AG04450 (cell line): ENCODE results near the gene EFTUD2. TPM values are rescaled to one million over a fixed set of nuclear protein-coding genes. Genes with fewer than 3 reads are reported as not detected.
A peak's percentile ranks its signal among the peaks of the same experiment; 100 is the strongest.

Source experiments
- CTCF ChIA-PET: fragments of 300-600, 350-600 bp; formaldehyde crosslinking; extraction: SDS; loops from one replicate; lab custom pipeline; 2022; ENCODE audit warnings: antibody characterized with exemption, inconsistent platforms; lab: Charles Lee
- POLR2A ChIA-PET: fragments of 350-600 bp; formaldehyde crosslinking; extraction: SDS; loops from one replicate; lab custom pipeline; 2021; ENCODE audit warnings: antibody characterized with exemption, inconsistent platforms; lab: Yijun Ruan, JAX
- DNase-seq: peaks from one replicate; pipeline ENCODE4 v3.0.0-alpha.2; 2011; ENCODE audit warnings: low read depth, low spot score
- H3K27ac ChIP-seq: one replicate; pipeline ENCODE4 v1.5.1; 2012; ENCODE audit warnings: low read depth, low read length, control low read depth
- H3K27me3 ChIP-seq: one replicate; pipeline ENCODE4 v1.6.0; 2012; ENCODE audit warnings: low read length; ENCODE audit not compliant: control insufficient read depth, insufficient read depth
- H3K4me3 ChIP-seq: 2 replicates; pipeline ENCODE4 v1.5.1; 2011; ENCODE audit warnings: mild to moderate bottlenecking, low read depth, low read length, control low read depth
- H3K9me3 ChIP-seq: 2 replicates; pipeline ENCODE4 v1.5.1; 2012; ENCODE audit warnings: low read length; ENCODE audit not compliant: control insufficient read depth, insufficient read depth
- polyA plus RNA-seq: library from polyadenylated mRNA; depleted of rRNA; stranded (reverse); fragments of >200 nt; gene quantifications from 2 replicates; pipeline ENCODE4 v1.2.3, GENCODE V29; 2011
- TF ChIP-seq, protein P1 (sequence below): IDR thresholded peaks from 2 replicates; pipeline ENCODE4 v1.5.1; 2011; ENCODE audit warnings: low read depth, low read length, control low read depth, inconsistent platforms

EFTUD2 gene
- polyA plus RNA-seq, 1 experiment, result 147 TPM

DNA sequence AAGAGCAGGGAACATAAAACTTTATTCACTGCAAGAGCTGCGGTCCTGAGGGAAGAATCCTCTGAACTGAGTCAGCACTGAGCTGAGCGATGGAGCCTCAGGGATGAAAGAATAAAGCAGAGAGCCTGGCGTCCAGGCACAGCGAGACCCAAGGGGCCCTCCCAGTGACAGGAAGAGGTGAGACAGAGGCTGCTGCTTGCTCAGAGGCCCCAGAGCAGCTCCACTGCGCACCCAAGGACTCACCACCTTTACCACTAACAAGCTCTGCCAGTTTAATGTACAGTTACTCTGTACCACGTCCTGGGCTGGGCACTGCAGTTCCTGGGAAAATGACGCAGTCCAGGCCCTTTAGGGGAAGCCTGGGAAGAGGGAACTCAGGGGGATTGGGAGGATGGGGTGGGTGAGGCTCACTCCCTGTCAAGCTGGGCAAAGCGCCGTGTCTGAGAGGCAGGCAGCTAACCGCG, 10.5 kb upstream of the EFTUD2 start:
- ChIA-PET CTCF (interaction anchor here (0.8 to 3.6 kb wide), 7 partner anchors 9 to 226 kb away, joined by 3 to 24 read pairs (median 8); partner anchors contain the start of gene ACBD4), POLR2A (interaction anchor here (0.6 to 2.5 kb wide), 5 partner anchors 10 to 176 kb away, joined by 3 to 9 read pairs (median 3); partner anchors contain the start of gene EFTUD2)
- DNase-seq, result peak; percentile 20
- TF ChIP-seq, protein P1, sequence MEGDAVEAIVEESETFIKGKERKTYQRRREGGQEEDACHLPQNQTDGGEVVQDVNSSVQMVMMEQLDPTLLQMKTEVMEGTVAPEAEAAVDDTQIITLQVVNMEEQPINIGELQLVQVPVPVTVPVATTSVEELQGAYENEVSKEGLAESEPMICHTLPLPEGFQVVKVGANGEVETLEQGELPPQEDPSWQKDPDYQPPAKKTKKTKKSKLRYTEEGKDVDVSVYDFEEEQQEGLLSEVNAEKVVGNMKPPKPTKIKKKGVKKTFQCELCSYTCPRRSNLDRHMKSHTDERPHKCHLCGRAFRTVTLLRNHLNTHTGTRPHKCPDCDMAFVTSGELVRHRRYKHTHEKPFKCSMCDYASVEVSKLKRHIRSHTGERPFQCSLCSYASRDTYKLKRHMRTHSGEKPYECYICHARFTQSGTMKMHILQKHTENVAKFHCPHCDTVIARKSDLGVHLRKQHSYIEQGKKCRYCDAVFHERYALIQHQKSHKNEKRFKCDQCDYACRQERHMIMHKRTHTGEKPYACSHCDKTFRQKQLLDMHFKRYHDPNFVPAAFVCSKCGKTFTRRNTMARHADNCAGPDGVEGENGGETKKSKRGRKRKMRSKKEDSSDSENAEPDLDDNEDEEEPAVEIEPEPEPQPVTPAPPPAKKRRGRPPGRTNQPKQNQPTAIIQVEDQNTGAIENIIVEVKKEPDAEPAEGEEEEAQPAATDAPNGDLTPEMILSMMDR, result no peak
- H3K27ac ChIP-seq, result peak overlapping the region; percentile 24
- no peaks in the 10 kb centered on the region; the same call in 1 of the 2 replicates for H3K9me3 ChIP-seq
- no peak overlapping the region for H3K4me3 ChIP-seq
- peaks cover 12% of the 10 kb centered on the region for H3K27me3 ChIP-seq

DNA sequence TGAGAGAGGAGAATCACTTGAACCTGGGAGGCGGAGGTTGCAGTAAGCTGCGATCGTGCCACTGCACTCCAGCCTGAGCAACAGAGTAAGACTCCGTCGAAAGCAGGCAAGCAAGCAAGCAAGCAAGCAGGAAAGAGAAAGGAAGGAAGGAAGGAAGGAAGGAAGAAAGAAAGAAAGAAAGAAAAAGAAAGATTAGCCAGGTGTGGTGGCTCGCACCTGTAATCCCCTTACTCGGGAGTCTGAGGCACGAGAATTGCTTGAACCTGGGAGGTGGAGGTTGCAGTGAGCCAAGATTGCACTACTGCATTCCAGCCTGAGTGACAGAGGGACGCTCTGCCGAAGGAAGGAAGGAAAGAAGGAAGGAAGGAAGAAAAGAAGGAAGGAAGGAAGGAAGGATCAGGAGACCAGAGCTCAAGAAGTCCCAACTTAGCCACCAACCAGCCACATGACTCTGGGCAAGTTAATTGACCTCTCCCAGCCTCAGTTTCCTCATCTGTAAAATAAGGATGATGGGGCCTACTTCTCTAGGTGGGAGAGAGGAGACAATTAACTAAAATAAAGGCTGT, 9.6 kb upstream of the EFTUD2 start:
- no peak overlapping the region for H3K4me3 ChIP-seq
- ChIA-PET POLR2A (interaction anchor here (0.8 to 2.5 kb wide), 3 partner anchors 10 to 123 kb away, joined by 3 to 9 read pairs (median 3); partner anchors contain the start of gene EFTUD2), CTCF (interaction anchor here (0.5 to 3.6 kb wide), 4 partner anchors 12 to 226 kb away, joined by 3 to 24 read pairs (median 13); partner anchors contain the start of gene ACBD4)
- no peaks in the 10 kb centered on the region; the same call in 1 of the 2 replicates for H3K9me3 ChIP-seq
- TF ChIP-seq, protein P1, result no peak
- no peak overlapping the region for H3K27ac ChIP-seq
- DNase-seq, result no peak
- H3K27me3 ChIP-seq, result peaks cover 10% of the 10 kb centered on the region

DNA sequence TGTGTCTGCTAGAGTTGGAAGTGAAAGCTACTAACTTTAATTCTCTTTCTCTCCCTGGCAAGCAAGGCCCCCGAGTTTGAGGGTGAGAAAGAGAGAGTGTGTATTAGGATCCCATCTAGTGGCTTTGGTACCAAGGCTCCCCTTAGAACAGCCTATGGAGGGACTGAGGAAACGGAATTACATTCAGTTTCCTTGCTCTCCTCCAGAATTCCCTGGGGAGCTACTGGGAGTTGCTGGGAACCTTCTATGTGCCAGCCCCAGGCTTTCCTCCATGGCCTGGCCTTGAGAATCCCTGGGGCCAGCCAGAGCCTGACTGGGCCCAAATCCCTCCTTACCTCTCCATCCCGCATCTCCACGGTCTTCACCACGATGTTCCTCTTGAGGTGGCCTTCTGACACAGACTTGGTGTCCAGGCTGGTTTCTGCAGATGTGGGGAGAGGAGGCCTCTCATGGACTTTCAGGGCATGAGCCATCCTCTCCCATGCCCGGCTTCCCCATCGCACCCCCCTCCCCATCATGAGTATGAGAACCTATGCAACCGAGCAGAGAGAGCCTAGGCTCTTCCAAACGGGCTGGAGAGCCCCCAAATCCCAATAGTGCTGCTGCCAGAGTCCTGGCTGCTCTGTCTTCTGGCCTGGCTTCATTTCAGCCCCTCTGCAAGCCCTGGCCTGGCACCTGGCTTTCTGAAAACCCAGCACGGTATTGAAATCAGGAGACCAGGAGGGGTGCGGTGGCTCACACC, 8.7 kb upstream of the EFTUD2 start:
- Histone ChIP-seq H3K27me3 (peaks cover 4% of the 10 kb centered on the region), H3K9me3 (no peaks in the 10 kb centered on the region; the same call in 1 of the 2 replicates), H3K4me3 (no peak overlapping the region), H3K27ac (no peak overlapping the region)
- no peak for DNase-seq
- CTCF ChIA-PET, result interaction anchor here (0.8 to 2.0 kb wide), 3 partner anchors 12 to 289 kb away, joined by 3 to 6 read pairs (median 4); partner anchors contain the start of gene ACBD4
- POLR2A ChIA-PET, result no interaction called here
- TF ChIP-seq, protein P1, result no peak

DNA sequence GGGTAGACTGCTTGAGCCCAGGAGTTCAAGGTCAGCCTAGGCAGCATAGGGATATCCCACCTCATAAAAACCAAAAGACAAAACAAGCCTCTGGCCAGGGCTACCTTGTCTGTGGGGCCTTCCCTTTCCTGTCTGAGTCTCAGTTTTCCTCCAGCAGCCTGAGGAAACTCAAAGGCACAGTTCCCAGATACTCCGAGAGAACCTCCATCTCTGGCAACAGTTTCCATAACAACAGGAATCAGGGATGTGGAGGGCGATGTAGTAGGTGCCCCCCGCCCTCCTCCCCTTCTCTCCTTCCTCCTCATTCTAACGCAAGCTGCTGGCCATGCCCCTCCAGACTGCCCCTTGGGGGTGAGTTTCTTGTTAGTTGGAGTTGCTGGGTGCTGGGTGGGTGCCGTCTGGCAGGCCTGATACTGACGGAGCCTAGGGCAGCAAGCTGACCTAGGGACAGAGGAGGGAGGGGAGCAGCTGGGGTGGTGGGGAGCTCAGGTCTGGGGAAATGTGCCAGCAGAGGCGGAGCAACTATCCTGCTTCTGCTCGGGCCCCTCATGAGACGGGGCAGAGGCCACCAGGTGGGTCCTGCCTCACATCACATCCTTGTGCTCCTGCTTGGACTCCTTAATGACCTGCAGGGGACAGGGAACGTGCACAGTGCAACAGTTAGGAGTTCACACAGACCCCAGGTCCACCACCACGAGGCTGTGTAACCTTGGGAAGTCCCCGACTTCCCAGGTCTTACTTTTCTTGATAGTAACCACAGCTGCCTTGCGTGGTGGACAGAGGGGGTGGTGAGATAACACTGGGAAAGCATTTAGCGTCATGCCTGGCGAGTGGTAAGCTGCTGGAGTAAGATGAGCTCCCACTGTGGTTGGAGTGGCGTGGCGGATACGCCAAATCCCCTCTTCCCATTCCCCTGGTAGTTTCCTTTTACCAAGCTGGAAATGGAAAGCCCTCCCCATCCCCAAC, 7.8 kb upstream of the EFTUD2 start:
- POLR2A ChIA-PET, result no interaction called here
- CTCF ChIA-PET, result interaction anchor here (0.8 to 2.0 kb wide), 3 partner anchors 13 to 290 kb away, joined by 3 to 6 read pairs (median 4); partner anchors contain the start of gene ACBD4
- TF ChIP-seq, protein P1, result no peak
- H3K27ac ChIP-seq, result no peak overlapping the region
- peaks cover 3% of the 10 kb centered on the region; the same call in 1 of the 2 replicates for H3K9me3 ChIP-seq
- no peak for DNase-seq
- H3K4me3 ChIP-seq, result no peak overlapping the region
- H3K27me3 ChIP-seq, result no peaks in the 10 kb centered on the region
